Activated T-helper 1 cell treated with anti-CD3 and anti-CD28 coated beads, Interleukin-12 subunit alpha, Interleukin-12 subunit beta, Interleukin-2, Interleukin-4 antibody, amounts not matched to agents 30 ng/mL and 10 ng/mL and 1 ng/mL, durations not matched to agents 14 hours and 24 hours and 36 hours (primary cell): ENCODE data around the gene ITGB5. TPM values are rescaled to one million over a fixed set of nuclear protein-coding genes. Genes with fewer than 3 reads are reported as not detected.

ENCODE experiments used
- DNase-seq: peaks from one replicate; pipeline ENCODE4 v3.0.0; 2021; ENCODE audit warnings: low spot score
- H3K27ac Mint-ChIP-seq: one replicate; pipeline ENCODE4 v1.8.0; 2021; ENCODE audit warnings: mild to moderate bottlenecking, mixed read lengths
- H3K27me3 Mint-ChIP-seq: one replicate; pipeline ENCODE4 v1.8.0; 2022; ENCODE audit warnings: mild to moderate bottlenecking, moderate library complexity, mixed read lengths; ENCODE audit not compliant: insufficient read depth
- H3K36me3 Mint-ChIP-seq: one replicate; pipeline ENCODE4 v1.8.0; 2021; ENCODE audit warnings: low read depth, mixed read lengths
- H3K4me1 Mint-ChIP-seq: one replicate; pipeline ENCODE4 v1.8.0; 2021; ENCODE audit warnings: low read depth, mixed read lengths
- H3K4me3 Mint-ChIP-seq: one replicate; pipeline ENCODE4 v1.8.0; 2021; ENCODE audit warnings: mild to moderate bottlenecking, moderate library complexity, mixed read lengths
- H3K9me3 Mint-ChIP-seq: one replicate; pipeline ENCODE4 v1.8.0; 2021; ENCODE audit warnings: mixed read lengths
- intact Hi-C: fragments of 100-400 bp; cut with micrococcal nuclease; formaldehyde crosslinking; loops from one replicate; pipeline ENCODE4 v1.15.1; 2024
- total RNA-seq: library from RNA; stranded (reverse); gene quantifications from 2 replicates; pipeline ENCODE4 v1.2.3, GENCODE V29; 2022

The ITGB5 gene
- total RNA-seq, 1 donor from 2014 or later, result 2.2 TPM

- Mint-ChIP-seq H3K36me3 (peaks cover 14% of the 10 kb centered on the region), H3K4me1 (peaks cover 41% of the 10 kb centered on the region), H3K27ac (peak within 1 kb of the TSS; percentile 100), H3K27me3 (peaks cover 23% of the 10 kb centered on the region), H3K4me3 (peak within 1 kb of the TSS; percentile 100), H3K9me3 (no peaks in the 10 kb centered on the region)
- peak; percentile 89 for DNase-seq
- intact Hi-C loops, result loop anchor here (2.0 to 10.0 kb wide), 7 partner anchors 78 to 1187 kb away; partner anchors contain the start of genes HACD2, OSBPL11 and ZNF148
Observed at GRCh38 chr3:124730129-124730940, 156.8 kb downstream of the ITGB5 start, which contains the start of gene UMPS. UMPS (plus strand) TSS chr3:124730452; CDS start chr3:124730472, 20 bp downstream.

- Mint-ChIP-seq H3K27me3 (peaks cover 46% of the 10 kb centered on the region), H3K4me3 (no peak overlapping the region), H3K9me3 (no peaks in the 10 kb centered on the region), H3K36me3 (no peaks in the 10 kb centered on the region), H3K27ac (no peak overlapping the region), H3K4me1 (no peaks in the 10 kb centered on the region)
- intact Hi-C loops, result loop anchor here (10.0 kb wide), 1 partner anchor 1362 kb away; the partner anchor contains the start of gene SLC41A3
- DNase-seq, result no peak
Observed at GRCh38 chr3:124722589-124722988, 164.6 kb downstream of the ITGB5 start.

GRCh38 chr3:124714223-124714853 lies 172.8 kb downstream of the ITGB5 start:
- Mint-ChIP-seq H3K4me3 (no peak overlapping the region), H3K36me3 (no peaks in the 10 kb centered on the region), H3K4me1 (no peaks in the 10 kb centered on the region), H3K27ac (no peak overlapping the region), H3K27me3 (peaks cover 18% of the 10 kb centered on the region), H3K9me3 (no peaks in the 10 kb centered on the region)
- no peak for DNase-seq
- intact Hi-C loops, result no loop called here

Other genes with a start within 250 kb of the ITGB5 start
- 54.2 and 56.3 TPM in 2 replicates for gene UMPS, start 156.9 kb downstream of the ITGB5 start, total RNA-seq
- not detected in 2 replicates for gene MUC13, start 47.4 kb upstream of the ITGB5 start, total RNA-seq
- 43.7 and 45.1 TPM in 2 replicates for gene HEG1, start 168.6 kb upstream of the ITGB5 start, total RNA-seq